Activated gamma-delta T cell treated with anti-CD3 and anti-CD28 coated beads, Interleukin-2, amount 50 U/mL, for 16 hours (primary cell): ENCODE results near the gene CEND1.
A peak's percentile ranks its signal among the peaks of the same experiment; 100 is the strongest.
"Not testable (repeated sequence)": the region's sequence is repeated elsewhere in the genome, so short reads cannot be mapped to it uniquely, and the experiment has no call there.

Source experiments
- DNase-seq: peaks from one replicate; pipeline ENCODE4 v3.0.0-alpha.2; 2020; ENCODE audit warnings: low read depth

CEND1 gene

DNA sequence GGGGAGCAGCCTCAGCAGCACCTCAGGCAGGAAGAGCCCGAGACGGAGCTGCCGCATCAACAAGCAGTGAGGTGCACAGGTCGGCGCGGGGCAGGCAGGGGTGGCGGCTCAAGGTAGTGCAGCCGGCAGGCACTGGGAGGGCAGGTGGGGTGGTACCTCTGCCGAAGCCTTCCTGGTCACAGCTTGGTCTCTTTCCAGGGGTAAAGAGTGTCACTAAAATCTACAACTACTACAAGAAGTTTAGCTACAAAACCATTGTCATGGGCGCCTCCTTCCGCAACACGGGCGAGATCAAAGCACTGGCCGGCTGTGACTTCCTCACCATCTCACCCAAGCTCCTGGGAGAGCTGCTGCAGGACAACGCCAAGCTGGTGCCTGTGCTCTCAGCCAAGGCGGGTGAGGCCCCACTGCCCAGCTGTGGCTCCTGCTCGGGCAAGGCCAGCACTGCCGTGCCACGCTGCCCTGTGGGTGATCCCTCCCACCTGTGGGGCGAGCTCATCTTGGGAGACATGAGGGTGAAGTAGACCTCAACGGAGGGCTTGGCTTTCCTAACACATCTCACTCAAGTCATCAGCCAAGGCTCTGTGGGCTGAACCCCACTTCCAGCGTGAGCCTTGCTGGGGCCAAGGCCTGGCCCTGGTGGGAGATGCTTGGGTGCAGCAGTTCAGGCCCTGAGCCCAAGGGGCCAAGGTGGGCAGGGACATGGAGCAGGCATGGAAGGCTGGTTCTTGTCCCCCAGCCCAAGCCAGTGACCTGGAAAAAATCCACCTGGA is 26.2 kb downstream of the CEND1 start:
- no peak for DNase-seq

GRCh38 chr11:763073-763463 is 26.8 kb downstream of the CEND1 start:
- DNase-seq: no peak

GRCh38 chr11:762421-763072 is 27.3 kb downstream of the CEND1 start:
- no peak for DNase-seq

GRCh38 chr11:761526-762108 is 28.3 kb downstream of the CEND1 start:
- DNase-seq: no peak

GRCh38 chr11:760236-760635 is 29.7 kb downstream of the CEND1 start:
- DNase-seq: no peak

DNA sequence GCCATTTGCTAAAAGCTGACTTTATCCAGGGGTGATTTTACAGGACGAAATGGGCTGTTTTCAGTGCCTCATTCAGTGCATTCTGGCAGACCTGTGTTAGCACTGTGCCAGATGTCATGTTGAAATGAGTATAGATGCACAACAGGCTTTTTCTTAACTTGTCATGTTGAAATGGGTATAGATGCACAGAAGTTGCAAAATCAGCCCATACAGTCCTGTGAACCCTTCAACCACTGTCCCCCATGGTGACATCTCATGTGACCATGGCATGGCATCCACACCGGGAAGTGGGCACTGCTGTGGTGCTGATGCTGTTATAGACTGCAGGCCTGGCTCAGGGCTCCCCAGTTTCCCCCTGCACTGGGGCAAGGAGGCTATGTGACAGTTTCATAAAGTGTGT is 40.2 kb downstream of the CEND1 start:
- no peak for DNase-seq

- no peak for DNase-seq
Measured at GRCh38 chr11:748007-748359, 41.9 kb downstream of the CEND1 start.

DNA sequence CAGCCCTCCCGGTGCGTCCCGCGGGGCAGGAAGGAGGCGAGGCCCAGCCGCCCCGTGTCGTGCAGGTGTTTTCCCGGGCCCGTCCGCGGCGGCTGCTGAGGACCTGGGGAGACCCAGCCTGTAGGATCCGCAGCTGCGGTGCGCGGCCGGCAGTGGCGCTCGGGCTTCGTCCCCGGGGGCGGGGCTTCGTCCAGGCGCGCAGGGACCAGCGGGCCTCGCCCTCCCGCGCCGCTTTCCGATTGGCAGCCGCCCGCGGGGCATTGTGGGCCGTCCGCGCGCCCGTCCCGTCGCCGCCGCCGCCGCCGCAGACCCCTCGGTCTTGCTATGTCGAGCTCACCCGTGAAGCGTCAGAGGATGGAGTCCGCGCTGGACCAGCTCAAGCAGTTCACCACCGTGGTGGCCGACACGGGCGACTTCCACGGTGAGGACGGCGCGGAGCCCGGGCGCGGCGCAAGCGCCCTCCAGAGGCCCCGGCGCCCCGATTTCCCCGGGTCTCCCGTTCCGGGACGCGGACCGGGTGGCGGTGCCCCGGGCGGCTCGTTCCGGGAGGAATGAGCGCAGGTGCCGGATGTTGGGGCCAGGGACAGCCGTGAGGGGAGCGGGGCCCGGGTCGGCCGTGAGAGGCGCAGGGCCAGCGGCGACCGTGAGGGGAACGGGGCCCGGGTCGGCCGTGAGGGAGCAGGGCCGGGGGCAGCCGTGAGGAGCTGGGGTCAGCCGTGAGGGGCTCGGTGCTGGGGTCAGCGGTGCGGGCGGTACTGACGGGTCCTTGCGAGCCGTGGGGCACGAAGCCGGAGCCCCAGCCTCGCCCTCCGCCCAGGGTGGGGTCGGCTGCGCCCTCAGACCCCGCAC is 42.5 kb downstream of the CEND1 start, which contains the start of gene TALDO1:
TALDO1 (plus strand) TSS at position 307 of the 849 bp plus-strand sequence; CDS start at position 325, 18 bp downstream.
- peak; percentile 69 for DNase-seq

DNA sequence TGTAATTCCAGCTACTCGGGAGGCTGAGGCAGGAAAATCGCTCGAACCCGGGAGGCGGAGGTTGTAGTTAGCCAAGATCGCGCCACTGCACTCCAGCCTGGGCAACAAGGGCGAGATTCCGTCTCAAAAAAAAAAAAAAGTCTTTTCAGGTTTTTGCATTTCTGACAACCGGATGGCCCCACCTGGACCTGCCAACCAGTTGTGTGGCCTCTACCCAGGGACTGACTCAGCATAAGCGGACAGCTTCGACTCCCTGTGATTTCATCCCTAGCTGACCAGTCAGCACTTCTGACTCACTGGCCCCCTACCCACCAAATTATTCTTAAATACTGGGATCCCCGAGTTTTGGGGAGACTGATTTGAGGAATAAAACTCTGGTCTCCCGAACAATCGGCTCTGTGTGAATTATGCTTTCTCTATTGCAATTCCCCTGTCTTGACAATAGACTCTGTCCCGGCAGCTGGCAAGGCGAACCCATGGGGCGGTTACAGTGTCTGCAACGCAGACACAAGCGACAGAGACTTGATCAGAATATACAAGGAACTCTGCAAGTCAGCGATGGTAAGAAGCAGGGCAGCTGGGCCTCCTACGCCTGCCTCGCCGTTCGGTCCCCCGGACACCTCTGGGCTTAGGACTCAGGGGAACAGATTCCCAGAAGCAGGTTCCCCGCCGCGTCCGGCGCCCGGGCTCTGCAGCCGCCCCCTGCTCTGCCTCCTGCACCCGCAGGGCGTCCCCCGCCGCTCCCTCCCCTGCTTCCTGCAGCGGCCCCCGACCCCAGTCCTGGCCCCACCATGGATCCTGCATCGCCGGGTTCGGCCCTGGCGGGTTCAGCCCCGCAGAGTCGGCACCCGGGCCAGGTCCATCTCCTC is 43.4 kb downstream of the CEND1 start:
- DNase-seq: no peak

GRCh38 chr11:745428-745827 is 44.5 kb downstream of the CEND1 start:
- no peak for DNase-seq

- no peak for DNase-seq
Measured at GRCh38 chr11:742571-743201, 47.2 kb downstream of the CEND1 start.

GRCh38 chr11:742156-742546 is 47.7 kb downstream of the CEND1 start:
- DNase-seq: no peak

DNA sequence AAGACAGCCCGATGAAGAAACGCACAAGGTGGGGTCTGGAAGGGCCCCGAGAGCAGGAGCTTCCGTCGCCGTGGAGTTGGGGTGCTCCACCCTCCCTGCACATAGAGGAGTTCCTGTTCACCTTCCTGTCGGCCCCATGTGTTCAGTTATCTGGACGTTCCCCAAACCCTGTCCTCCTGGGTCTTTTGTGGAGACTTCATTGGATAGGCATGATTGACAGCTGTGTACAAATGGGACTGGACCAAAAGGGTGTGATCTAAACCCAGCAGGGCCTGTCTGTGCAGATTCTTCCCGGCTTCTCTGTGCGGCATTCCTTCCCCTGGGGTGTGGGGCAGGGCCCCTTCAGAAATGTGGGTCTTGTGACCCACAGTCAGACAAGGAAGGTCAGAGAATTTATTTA is 52.0 kb downstream of the CEND1 start:
- DNase-seq: not testable (repeated sequence)

- no peak for DNase-seq
Measured at GRCh38 chr11:737366-737765, 52.5 kb downstream of the CEND1 start.
